NK-92 treated with Interleukin-12 subunit alpha and Interleukin-12 subunit beta, amount 100 ng/mL, for 24 hours (cell line): ENCODE measurements around the gene TMC1.

Source experiments
- DNase-seq: peaks from one replicate; lab custom pipeline; 2025; lab: John Stamatoyannopoulos, UW

Gene TMC1

DNA sequence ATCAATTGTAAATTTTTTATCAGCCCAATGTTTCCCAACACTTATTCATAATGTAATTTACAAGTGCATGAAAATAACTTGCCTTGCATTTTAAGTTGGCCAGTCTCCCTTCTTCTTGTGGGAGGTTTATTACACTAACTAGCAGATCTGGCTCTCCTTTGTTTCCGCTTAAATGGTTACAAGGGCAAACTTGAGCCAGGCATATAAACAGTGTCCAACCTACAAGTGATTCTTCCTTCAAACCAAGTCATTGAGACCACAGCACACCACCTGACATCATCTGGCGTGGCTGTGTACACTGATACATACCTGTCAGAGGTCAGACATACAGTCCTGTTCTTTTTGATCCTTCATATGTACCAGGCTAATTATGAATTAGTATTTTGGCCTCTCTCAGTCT is 351.3 kb downstream of the TMC1 start:
- no peak for DNase-seq

DNA sequence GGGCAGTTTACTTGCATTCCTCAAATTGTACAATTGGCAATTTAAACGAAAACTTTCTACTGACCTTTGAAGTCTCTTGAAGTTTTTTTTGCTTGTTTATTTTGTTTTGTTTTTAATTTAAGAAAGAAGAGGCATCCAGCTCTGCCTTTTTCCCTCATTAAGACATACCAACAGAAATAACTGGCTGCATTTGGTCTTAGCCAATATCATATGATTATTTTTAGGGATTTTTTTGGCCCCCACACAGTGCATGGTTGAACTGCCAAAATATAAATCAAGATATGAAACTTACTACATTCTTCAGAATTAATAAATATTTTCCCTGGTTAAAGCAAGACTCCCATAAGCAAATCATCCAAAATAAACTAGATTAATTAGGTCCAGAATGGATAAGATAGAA is 352.0 kb downstream of the TMC1 start:
- DNase-seq = no peak

DNA sequence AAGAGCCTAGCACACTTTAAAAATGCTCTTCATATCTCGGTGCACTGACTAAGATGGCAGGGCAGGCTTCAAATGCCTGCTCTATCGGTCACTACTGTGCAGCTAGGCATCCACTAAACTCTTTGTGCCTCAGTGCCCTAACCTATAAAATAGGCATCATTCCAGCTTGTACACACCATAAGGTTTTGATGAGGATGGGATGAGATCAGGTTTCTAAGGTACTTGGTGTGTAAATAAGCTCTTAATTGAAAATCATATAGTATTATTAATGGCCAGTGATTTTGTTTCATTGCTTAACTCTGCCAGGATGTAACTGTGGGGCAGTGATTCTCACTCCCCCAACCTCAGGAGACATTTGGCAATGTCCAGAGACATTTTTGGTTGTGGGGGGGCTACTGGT is 352.9 kb downstream of the TMC1 start:
- no peak for DNase-seq

DNA sequence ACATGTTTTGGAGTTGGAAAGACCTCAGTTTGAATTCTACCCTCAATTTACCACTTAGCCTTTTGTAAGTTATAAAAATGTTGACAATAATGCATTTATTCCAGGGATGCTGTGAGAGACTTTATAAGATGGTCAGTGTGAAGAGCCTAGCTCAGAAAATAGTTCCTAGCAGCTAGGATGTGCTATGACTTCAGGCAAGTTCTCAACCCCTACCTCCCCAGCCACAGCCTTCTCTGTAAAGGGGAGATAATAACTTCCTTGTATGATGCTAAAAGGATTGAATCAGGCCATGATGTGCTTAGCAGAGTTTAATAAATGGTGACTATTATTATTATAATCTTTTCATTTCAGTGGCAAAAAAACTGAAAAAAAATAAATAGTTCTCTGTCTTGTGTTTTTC is 353.8 kb downstream of the TMC1 start:
- no peak for DNase-seq

DNA sequence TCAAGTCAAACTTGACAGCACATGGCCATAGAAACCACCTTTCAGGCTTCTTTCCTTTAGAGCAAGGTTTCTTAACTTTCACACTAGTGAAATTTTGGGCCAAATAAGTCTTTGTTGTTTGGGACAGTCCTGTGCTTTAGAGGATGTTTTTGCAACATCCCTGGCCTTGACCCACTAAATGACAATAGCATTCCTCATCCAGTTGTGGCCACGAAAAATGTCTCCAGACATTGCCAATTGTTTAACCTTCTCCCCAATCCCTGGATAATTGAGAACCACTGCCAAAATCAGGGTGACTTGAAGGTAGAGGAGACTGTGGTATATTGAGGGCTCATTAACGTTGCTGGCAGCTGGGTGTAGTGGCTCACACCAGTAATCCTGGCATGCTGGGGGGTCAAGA is 359.4 kb downstream of the TMC1 start:
- no peak for DNase-seq

DNA sequence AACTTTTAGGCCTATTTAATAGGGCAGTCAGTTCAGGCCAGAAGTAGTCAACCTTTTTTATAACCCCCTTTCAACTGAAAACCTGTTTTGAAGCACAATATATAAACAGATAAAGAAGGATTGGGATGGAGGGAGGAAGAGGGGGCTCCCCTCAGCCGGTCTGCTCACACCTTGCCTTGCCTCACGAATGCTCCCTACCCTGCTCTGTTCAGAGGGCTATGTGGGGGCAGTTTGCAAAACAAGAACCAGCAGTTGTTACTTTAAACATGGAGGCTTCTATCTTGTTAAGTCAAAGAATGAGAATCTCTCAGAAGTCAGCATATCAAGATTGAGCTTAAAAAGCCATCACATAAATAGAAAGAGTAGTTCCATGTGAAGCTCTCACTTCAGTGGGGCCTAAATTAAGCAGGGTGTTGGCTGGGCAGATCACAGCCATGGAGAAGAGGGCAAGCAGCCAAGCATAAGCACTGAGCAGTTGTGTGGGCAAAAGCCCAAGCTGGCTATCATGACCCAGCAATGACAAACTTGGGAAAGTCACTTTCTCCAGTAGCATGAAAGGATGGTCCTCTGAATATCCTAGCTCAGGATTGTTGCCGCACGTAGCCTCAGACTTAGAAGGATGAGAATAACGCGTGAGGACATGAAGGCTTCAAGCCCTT is 360.8 kb downstream of the TMC1 start:
- no peak for DNase-seq

DNA sequence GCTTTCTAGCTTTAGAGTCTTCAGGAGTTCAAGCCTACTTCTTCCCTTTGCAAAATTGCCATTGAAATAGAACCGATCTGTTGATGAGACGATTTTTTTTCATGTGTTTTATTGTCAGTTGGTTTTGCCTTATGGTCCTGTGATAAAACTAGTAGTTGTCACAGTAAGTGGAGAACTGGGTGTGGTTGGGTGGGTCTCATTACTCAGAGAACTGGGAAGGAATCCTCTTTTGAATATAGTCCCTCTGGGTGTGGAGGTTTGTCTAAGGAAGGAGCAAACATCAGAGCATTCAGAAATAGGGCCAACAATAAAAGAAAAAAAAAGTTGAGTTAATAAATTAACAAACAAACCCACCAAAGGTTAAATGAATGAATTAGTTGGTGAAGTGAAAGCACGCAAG is 362.5 kb downstream of the TMC1 start:
- no peak for DNase-seq

DNA sequence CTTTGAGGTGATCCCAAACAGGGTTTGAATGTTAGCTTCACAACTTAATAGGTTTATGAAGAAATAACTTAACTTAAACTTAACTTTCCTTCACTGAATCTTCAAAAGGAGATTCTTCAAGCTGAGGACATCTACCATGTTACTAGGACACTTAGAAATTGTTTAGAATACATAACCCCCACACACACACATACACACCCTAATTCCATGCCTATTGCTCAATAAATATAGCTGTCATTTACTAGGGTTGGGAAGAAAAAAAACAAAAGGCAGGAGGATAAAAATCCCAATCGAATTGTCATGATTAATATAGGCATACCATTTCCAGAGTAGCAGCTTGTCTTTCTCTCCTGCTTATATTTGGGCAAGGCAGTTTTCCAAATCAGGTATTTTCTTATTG is 363.1 kb downstream of the TMC1 start:
- DNase-seq = no peak
